ENCODE measurements around the gene EN2. TPM values are rescaled to one million over a fixed set of nuclear protein-coding genes. Genes with fewer than 3 reads are reported as not detected.
A peak's percentile ranks its signal among the peaks of the same experiment; 100 is the strongest.

Gene EN2
- total and polyA plus RNA-seq, 2 experiments from 2014 or later = not detected

DNA sequence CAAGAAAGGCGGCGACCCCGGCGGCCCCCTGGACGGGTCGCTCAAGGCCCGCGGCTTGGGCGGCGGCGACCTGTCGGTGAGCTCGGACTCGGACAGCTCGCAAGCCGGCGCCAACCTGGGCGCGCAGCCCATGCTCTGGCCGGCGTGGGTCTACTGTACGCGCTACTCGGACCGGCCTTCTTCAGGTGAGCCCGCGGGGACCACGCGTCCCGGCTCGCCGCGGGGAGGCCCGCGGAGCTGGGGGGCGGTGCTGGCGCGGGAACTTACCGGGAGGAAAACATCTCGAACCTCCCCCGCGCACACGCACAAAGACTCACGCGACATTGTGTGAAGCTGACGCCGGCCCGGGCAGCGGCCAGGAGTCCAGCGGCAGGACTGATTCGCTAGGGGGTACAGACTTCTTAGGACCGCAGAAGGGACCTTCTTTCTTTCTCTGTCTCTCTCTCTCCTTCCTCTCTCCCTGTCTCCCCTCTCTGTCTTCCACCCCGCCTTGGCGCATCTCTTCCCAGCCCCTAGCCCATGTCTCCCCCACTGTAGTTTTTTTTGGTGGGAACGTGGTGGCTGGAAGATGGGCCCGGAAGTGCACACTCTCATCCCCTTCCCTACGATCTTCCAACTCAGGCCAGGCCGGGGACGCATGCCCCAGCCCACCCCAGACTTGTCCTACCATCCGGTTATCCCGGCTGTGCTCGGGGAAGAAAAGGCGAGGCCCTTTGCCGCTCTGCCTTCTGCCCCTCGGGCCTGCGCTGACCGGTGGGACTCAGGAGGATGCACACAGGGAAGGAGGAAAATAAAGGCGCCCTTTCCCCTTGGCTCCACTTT is 1.2 kb downstream of the EN2 start:
- H3K9me3 ChIP-seq (ENCODE audit: low read depth) = no peaks in the 10 kb centered on the region
- TF ChIP-seq EZH2 (IDR thresholded peaks at IDR 0.05; ENCODE audit: insufficient read depth, poor library complexity, severe bottlenecking) (no peak), EZH2phosphoT487 (IDR thresholded peaks at IDR 0.05; ENCODE audit: insufficient read depth, low read depth) (0 out of 2 replicates have a peak, but pooled peaks have one; percentile 65)
- no peak overlapping the region for H3K4me3 ChIP-seq
- DNase-seq = no peak
- peaks cover 88% of the 10 kb centered on the region for H3K27me3 ChIP-seq (replicated peaks; ENCODE audit: insufficient read depth)
- no peak overlapping the region for H3K9ac ChIP-seq
- H2AFZ ChIP-seq = no peak overlapping the region
- in situ Hi-C loops (cut with MboI) = no loop called here
- no peaks in the 10 kb centered on the region for H3F3A ChIP-seq (ENCODE audit: insufficient read depth)
- H3K9me2 ChIP-seq (ENCODE audit: insufficient read depth) = no peaks in the 10 kb centered on the region
- H4K20me1 ChIP-seq (ENCODE audit: insufficient read depth) = no peaks in the 10 kb centered on the region
- no peak overlapping the region for H3K27ac ChIP-seq
- H3K4me1 ChIP-seq (ENCODE audit: insufficient read depth) = no peaks in the 10 kb centered on the region
- H3K4me2 ChIP-seq (ENCODE audit: unreplicated experiment) = no peak overlapping the region
- no peaks in the 10 kb centered on the region for H3K36me3 ChIP-seq (ENCODE audit: low read depth)
- 4 to 6% methylated on average over 44 to 61 of the region's 68 CpGs for WGBS, 2 experiments (ENCODE audit: low coverage in 1 of 2, low lambda C conversion rate in 2 of 2, missing lambda C conversion rate in 2 of 2)
- H3K79me2 ChIP-seq (ENCODE audit: insufficient read depth) = no peaks in the 10 kb centered on the region

DNA sequence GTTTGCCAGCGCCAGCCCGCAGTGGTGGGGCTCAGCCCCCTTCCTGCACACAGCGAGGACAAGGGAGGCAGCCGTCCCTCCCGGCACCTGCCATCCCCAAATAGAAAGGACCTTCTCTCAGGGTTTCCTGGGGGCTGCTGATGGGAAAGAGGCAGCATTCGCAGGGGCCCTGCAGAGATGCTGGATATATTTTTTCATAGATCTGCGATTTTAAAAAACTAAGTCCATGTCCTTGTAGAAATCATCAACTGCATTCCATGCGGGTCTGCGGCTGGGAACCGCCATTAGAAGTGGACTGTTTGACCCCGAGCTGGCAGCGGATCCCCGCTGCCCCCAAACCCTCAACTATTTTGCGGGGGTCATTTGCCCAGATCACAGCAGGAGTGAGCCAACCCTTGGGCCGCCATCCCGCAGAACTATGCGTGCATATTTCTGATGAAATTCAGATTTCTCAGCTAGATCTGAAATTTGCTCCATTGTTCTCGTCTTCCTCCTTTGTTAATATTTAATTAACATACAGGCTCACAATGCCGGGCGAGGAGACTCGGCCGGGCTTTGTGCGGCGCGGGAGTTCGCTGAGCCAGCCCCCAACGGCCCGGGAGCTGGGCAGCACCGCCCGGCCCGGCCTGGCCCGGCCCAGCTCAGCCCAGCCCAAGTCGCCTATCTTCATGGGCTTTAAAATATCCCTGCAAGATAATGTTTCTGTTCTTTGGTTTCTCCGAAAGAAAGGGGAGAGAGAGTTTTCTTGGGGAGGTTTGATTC is 2.0 kb downstream of the EN2 start:
- no peak for TF ChIP-seq EZH2phosphoT487 (IDR thresholded peaks at IDR 0.05; ENCODE audit: insufficient read depth, low read depth)
- Histone ChIP-seq H3K27me3 (replicated peaks; ENCODE audit: insufficient read depth) (peaks cover 88% of the 10 kb centered on the region), H3K4me2 (ENCODE audit: unreplicated experiment) (no peak overlapping the region), H3K4me1 (ENCODE audit: insufficient read depth) (no peaks in the 10 kb centered on the region), H3K9me2 (ENCODE audit: insufficient read depth) (no peaks in the 10 kb centered on the region), H2AFZ (no peak overlapping the region), H4K20me1 (ENCODE audit: insufficient read depth) (no peaks in the 10 kb centered on the region), H3F3A (ENCODE audit: insufficient read depth) (no peaks in the 10 kb centered on the region), H3K9ac (no peak overlapping the region), H3K79me2 (ENCODE audit: insufficient read depth) (no peaks in the 10 kb centered on the region), H3K9me3 (ENCODE audit: low read depth) (no peaks in the 10 kb centered on the region), H3K27ac (no peak overlapping the region), H3K36me3 (ENCODE audit: low read depth) (no peaks in the 10 kb centered on the region), H3K4me3 (no peak overlapping the region)
- no peak for DNase-seq
- in situ Hi-C loops (cut with MboI) = no loop called here
- WGBS, 2 experiments (ENCODE audit: low coverage in 1 of 2, low lambda C conversion rate in 2 of 2, missing lambda C conversion rate in 2 of 2) = 10% methylated on average over 32 to 33 of the region's 34 CpGs

DNA sequence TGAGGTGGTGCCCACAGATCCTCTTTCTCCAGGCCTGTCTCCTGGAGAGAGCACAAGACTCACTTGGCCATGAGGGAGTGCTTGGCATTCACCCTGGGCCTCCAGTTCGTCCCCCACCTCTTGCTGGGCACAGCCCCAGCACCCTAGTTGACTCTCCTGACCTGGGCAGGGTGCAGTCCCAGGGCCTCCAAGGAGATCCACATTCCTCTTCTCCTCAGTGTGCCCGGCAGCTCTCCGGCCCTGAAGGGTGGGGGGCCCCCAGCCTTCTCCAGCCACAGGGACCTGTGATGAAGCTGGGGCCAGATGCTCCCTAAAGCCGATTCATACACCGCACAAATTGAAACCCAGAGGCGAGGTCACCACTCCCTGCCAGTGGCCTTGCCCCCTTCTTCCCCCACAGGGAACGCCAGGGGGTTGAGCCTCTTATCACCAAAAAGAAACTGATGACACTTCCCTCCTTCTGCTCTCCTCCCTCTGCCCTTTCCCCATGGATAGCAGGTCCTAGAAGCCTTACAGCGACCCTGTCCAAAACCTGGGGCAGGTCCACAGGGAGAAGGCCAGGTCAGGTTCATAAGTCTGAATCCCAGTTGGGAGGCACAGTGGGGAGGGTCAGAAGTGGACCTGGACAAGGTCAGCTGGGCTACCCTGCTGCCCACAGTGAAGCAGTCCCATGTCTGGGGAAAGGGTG is 3.1 kb downstream of the EN2 start:
- Histone ChIP-seq H4K20me1 (ENCODE audit: insufficient read depth) (no peaks in the 10 kb centered on the region), H3K36me3 (ENCODE audit: low read depth) (no peaks in the 10 kb centered on the region), H3K9ac (no peak overlapping the region), H3K9me2 (ENCODE audit: insufficient read depth) (no peaks in the 10 kb centered on the region), H3F3A (ENCODE audit: insufficient read depth) (no peaks in the 10 kb centered on the region), H3K79me2 (ENCODE audit: insufficient read depth) (no peaks in the 10 kb centered on the region), H3K27ac (no peak overlapping the region), H3K4me1 (ENCODE audit: insufficient read depth) (no peaks in the 10 kb centered on the region), H3K9me3 (ENCODE audit: low read depth) (no peaks in the 10 kb centered on the region), H2AFZ (no peak overlapping the region), H3K27me3 (replicated peaks; ENCODE audit: insufficient read depth) (peaks cover 88% of the 10 kb centered on the region), H3K4me3 (no peak overlapping the region), H3K4me2 (ENCODE audit: unreplicated experiment) (no peak overlapping the region)
- 9 to 18% methylated on average over 8 of the region's 8 CpGs for WGBS, 2 experiments (ENCODE audit: low coverage in 1 of 2, low lambda C conversion rate in 2 of 2, missing lambda C conversion rate in 2 of 2)
- TF ChIP-seq EZH2phosphoT487 (IDR thresholded peaks at IDR 0.05; ENCODE audit: insufficient read depth, low read depth) (no peak), EZH2 (IDR thresholded peaks at IDR 0.05; ENCODE audit: insufficient read depth, poor library complexity, severe bottlenecking) (no peak)
- in situ Hi-C loops (cut with MboI) = no loop called here
- DNase-seq = no peak

DNA sequence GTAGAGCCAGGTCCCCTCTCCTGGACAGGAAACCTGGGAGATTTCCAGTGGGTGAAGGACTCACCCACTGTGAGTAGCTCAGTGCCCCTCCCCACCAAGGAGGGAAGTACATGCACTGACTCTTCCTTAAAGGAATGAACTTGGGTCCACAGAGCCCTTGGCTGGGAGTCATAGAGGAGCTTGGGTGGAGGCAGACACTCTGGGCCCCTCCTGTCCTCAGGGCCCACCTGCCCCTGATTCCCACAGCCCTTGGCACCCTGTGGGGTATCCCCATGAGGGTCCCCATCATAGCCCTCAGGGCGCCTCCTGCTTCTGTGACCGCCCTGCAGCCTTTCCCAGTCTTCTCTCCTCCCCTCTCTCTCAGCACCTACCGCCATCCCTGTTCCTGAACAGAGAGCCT is 3.7 kb downstream of the EN2 start:
- Histone ChIP-seq H3K4me2 (ENCODE audit: unreplicated experiment) (no peak overlapping the region), H3K36me3 (ENCODE audit: low read depth) (no peaks in the 10 kb centered on the region), H3K9me2 (ENCODE audit: insufficient read depth) (no peaks in the 10 kb centered on the region), H2AFZ (no peak overlapping the region), H3K27me3 (replicated peaks; ENCODE audit: insufficient read depth) (peaks cover 88% of the 10 kb centered on the region), H3K9me3 (ENCODE audit: low read depth) (no peaks in the 10 kb centered on the region), H3K79me2 (ENCODE audit: insufficient read depth) (no peaks in the 10 kb centered on the region), H3K27ac (no peak overlapping the region), H3K4me1 (ENCODE audit: insufficient read depth) (no peaks in the 10 kb centered on the region), H3K9ac (no peak overlapping the region), H3F3A (ENCODE audit: insufficient read depth) (no peaks in the 10 kb centered on the region), H3K4me3 (no peak overlapping the region), H4K20me1 (ENCODE audit: insufficient read depth) (no peaks in the 10 kb centered on the region)
- in situ Hi-C loops (cut with MboI) = no loop called here
- 43 to 46% methylated on average over 3 of the region's 3 CpGs for WGBS, 2 experiments (ENCODE audit: low coverage in 1 of 2, low lambda C conversion rate in 2 of 2, missing lambda C conversion rate in 2 of 2)
- no peak for TF ChIP-seq EZH2 (IDR thresholded peaks at IDR 0.05; ENCODE audit: insufficient read depth, poor library complexity, severe bottlenecking)
- no peak for TF ChIP-seq EZH2phosphoT487 (IDR thresholded peaks at IDR 0.05; ENCODE audit: insufficient read depth, low read depth)
- no peak for DNase-seq

All from GM23248 (cell line).